Measurements from ENCODE around the gene SMAD5.

SMAD5 gene

DNA sequence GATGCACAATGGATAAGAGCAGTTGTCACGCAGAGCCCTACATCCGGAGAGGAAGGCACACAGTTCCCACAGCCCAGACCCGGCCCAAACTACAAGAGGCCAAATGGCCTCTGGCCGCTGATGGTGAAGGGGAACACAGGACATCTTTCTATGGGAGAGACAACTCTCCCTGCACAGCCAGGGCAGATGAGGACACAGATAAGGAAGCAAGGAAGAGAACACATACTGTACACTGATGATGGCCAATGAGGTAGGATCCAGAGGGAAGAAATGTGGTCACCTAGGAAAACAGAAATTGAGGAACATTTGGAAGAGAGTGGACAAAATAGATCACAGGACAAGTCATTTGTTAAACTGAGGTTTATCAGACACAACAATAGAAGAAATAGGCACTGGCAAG is 88.7 kb downstream of the SMAD5 start:
- Histone ChIP-seq H3K27ac (no peak overlapping the region), H3K4me1 (no peaks in the 10 kb centered on the region), H3K9me3 (peaks cover 0 to 15% (median 0%) of the 10 kb centered on the region in 3 donors), H3K36me3 (no peaks in the 10 kb centered on the region), H3K4me3 (no peak overlapping the region), H3K27me3 (peaks cover 0 to 8% of the 10 kb centered on the region in 2 donors)
- DNase-seq = no peak
- TF ChIP-seq, protein P1, sequence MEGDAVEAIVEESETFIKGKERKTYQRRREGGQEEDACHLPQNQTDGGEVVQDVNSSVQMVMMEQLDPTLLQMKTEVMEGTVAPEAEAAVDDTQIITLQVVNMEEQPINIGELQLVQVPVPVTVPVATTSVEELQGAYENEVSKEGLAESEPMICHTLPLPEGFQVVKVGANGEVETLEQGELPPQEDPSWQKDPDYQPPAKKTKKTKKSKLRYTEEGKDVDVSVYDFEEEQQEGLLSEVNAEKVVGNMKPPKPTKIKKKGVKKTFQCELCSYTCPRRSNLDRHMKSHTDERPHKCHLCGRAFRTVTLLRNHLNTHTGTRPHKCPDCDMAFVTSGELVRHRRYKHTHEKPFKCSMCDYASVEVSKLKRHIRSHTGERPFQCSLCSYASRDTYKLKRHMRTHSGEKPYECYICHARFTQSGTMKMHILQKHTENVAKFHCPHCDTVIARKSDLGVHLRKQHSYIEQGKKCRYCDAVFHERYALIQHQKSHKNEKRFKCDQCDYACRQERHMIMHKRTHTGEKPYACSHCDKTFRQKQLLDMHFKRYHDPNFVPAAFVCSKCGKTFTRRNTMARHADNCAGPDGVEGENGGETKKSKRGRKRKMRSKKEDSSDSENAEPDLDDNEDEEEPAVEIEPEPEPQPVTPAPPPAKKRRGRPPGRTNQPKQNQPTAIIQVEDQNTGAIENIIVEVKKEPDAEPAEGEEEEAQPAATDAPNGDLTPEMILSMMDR (IDR thresholded peaks at IDR 0.05) = no peak
- intact Hi-C loops (cut with DNase I; ENCODE audit: low total_unique reads) = no loop called here

DNA sequence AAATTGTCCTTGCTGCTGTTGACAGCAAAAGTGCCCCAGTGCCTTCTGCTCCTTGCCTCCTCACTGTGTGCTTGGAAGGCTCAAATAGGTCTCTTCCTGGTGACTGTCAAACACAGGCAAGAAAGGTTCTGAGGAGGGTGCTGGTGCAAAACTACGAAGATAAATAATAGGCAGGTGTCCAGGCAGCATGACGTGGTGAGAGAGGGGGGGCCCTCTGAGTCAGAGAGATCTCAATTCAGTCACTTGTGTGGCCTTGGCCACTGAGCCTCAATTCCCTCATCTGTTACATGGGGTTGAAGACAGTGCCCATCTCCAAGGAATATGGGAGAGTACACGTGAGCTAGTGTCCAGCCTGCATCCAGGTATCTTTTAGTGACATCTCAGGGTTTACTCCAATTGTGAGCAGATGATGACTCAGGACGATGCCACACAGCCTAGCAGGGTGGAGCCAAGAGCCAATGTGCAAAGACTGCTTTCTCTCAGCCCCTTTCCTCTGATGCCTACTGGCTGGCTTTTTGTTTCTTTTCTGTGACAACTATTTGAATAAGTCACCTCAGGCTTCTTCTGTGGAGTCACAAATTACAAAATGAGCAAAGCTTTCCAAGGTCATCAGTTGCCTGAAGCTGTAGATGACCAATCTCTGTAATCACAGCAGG is 90.1 kb downstream of the SMAD5 start:
- no peaks in the 10 kb centered on the region for H3K4me1 ChIP-seq

GRCh38 chr5:136225796-136226195 is 93.2 kb downstream of the SMAD5 start:
- no peak overlapping the region for H3K27ac ChIP-seq
- TF ChIP-seq, protein P1 (IDR thresholded peaks at IDR 0.05) = no peak

More for the DNA sequence above, 90.1 kb downstream of the SMAD5 start:
- Histone ChIP-seq H3K27me3 (peaks cover 0 to 9% of the 10 kb centered on the region in 2 donors), H3K27ac (no peak overlapping the region), H3K36me3 (no peaks in the 10 kb centered on the region), H3K9me3 (peaks cover 0 to 15% (median 0%) of the 10 kb centered on the region in 3 donors), H3K4me3 (no peak overlapping the region)
- TF ChIP-seq, protein P1 (IDR thresholded peaks at IDR 0.05) = no peak
- DNase-seq = no peak
- intact Hi-C loops (cut with DNase I; ENCODE audit: low total_unique reads) = no loop called here

DNA sequence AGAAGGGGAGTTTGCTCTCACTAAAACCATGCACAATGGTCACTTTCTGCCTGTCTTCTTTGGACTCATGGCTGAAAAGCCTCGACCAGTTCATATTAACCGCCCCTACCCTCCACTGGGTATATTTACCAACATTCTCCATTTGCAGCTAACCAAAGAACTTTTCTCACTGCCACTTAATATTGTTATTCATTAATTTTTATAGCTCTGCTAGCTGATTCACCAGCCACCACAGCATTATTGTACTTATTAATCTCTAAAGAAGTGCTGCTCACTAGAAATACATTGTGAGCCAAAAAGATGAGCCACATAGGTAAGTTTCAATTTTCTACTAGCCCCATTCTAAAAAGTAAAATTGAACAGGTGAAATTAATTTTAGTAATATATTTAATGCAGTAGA is 93.8 kb downstream of the SMAD5 start:
- DNase-seq = no peak
- H3K9me3 ChIP-seq = no peaks in the 10 kb centered on the region
- H3K27ac ChIP-seq = no peak overlapping the region
- no peaks in the 10 kb centered on the region for H3K36me3 ChIP-seq
- no peaks in the 10 kb centered on the region for H3K4me1 ChIP-seq
- TF ChIP-seq, protein P1 (IDR thresholded peaks at IDR 0.05) = no peak
- H3K4me3 ChIP-seq = no peak overlapping the region
- intact Hi-C loops (cut with DNase I; ENCODE audit: low total_unique reads) = no loop called here
- peaks cover 0 to 16% of the 10 kb centered on the region in 2 donors for H3K27me3 ChIP-seq

More at GRCh38 chr5:136225796-136226195, 93.2 kb downstream of the SMAD5 start:
- peaks cover 0 to 15% of the 10 kb centered on the region in 2 donors for H3K27me3 ChIP-seq
- no peak overlapping the region for H3K4me3 ChIP-seq
- no peaks in the 10 kb centered on the region for H3K36me3 ChIP-seq
- no peaks in the 10 kb centered on the region for H3K9me3 ChIP-seq
- intact Hi-C loops (cut with DNase I; ENCODE audit: low total_unique reads) = no loop called here
- H3K4me1 ChIP-seq = no peaks in the 10 kb centered on the region
- no peak for DNase-seq

DNA sequence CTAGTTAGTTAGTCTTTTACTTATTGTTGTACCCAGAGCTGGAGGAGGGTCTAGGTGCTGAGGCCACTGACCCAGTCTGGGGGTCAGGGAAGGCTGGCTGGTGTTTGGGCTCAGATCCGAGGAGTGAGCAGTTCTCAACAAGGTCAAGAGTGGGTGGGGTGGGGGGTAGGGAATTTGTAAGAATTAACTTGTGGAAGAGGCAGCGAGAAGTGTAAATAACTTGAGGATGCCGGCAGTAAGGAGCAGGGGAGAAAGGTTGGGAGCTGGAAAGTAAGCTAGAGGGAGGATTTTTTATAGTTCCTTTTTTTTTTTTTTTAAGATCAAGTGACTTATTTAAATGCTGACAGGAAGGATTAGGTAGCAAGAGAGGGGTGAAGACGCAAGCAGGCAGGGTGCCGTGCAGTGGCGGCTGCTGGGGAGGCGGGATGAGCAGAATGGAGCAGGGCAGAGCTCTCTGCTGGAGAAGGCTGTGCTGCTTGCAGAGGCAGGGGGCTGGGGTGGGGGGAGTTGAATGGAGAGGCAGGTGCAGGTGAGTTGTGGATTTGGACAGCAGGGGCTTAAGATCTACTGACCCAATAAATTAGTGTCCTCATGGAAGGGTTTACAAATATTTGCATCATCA is 95.6 kb downstream of the SMAD5 start:
- intact Hi-C loops (cut with DNase I; ENCODE audit: low total_unique reads) = no loop called here
- TF ChIP-seq, protein P1 (IDR thresholded peaks at IDR 0.05) = no peak
- H3K9me3 ChIP-seq = no peaks in the 10 kb centered on the region
- no peak overlapping the region for H3K4me3 ChIP-seq
- H3K27me3 ChIP-seq = peaks cover 0 to 16% of the 10 kb centered on the region in 2 donors
- no peak overlapping the region for H3K27ac ChIP-seq
- DNase-seq = no peak
- no peaks in the 10 kb centered on the region for H3K4me1 ChIP-seq
- H3K36me3 ChIP-seq = no peaks in the 10 kb centered on the region

Measured in tibial artery (tissue), 4 donors.